Glutamatergic neuron (in vitro differentiated cells): ENCODE measurements around the gene ZNF562. TPM values are rescaled to one million over a fixed set of nuclear protein-coding genes. Genes with fewer than 3 reads are reported as not detected.

Source experiments
- DNase-seq: peaks from one replicate; pipeline ENCODE4 v3.0.0; 2022
- H3K27ac Mint-ChIP-seq: one replicate; pipeline ENCODE4 v1.8.0; 2020; ENCODE audit warnings: mild to moderate bottlenecking, mixed read lengths, inconsistent platforms; ENCODE audit not compliant: unreplicated experiment
- H3K27me3 Mint-ChIP-seq: one replicate; pipeline ENCODE4 v1.8.0; 2020; ENCODE audit warnings: mild to moderate bottlenecking, moderate library complexity, mixed read lengths, inconsistent platforms; ENCODE audit not compliant: unreplicated experiment
- H3K36me3 Mint-ChIP-seq: one replicate; pipeline ENCODE4 v1.8.0; 2020; ENCODE audit warnings: mild to moderate bottlenecking, mixed read lengths, inconsistent platforms; ENCODE audit not compliant: unreplicated experiment
- H3K4me1 Mint-ChIP-seq: one replicate; pipeline ENCODE4 v1.8.0; 2020; ENCODE audit warnings: mild to moderate bottlenecking, low read depth, mixed read lengths, inconsistent platforms; ENCODE audit not compliant: unreplicated experiment
- H3K4me3 Mint-ChIP-seq: one replicate; pipeline ENCODE4 v1.8.0; 2020; ENCODE audit warnings: mild to moderate bottlenecking, mixed read lengths, inconsistent platforms; ENCODE audit not compliant: unreplicated experiment
- H3K9me3 Mint-ChIP-seq: one replicate; pipeline ENCODE4 v1.8.0; 2020; ENCODE audit warnings: mild to moderate bottlenecking, moderate library complexity, mixed read lengths, inconsistent platforms; ENCODE audit not compliant: unreplicated experiment
- CTCF ChIP-seq: fragments of 200-600 bp; sonication (generic); IDR thresholded peaks from one replicate; pipeline ENCODE4 v1.5.0; 2021; ENCODE audit not compliant: partially characterized antibody, unreplicated experiment
- total RNA-seq: library from RNA; stranded (reverse); fragmentation: NEBNext Ultra II Directional; extraction: Animal tissue kit (Norgen Biotek cat#: 25700); gene quantifications from one replicate; pipeline ENCODE4 v1.2.1, GENCODE V29; 2021; ENCODE audit not compliant: unreplicated experiment

ZNF562 gene
- total RNA-seq, 1 donor from 2014 or later = 71.4 TPM

GRCh38 chr19:9673912-9674662, 813 bp downstream of the ZNF562 start:
- Mint-ChIP-seq H3K36me3 (peaks cover 30% of the 10 kb centered on the region), H3K27me3 (peaks cover 19% of the 10 kb centered on the region), H3K4me1 (peaks cover 8% of the 10 kb centered on the region), H3K27ac (peak overlapping the region; percentile 100), H3K4me3 (peak overlapping the region; percentile 91), H3K9me3 (peaks cover 37% of the 10 kb centered on the region)
- no peak for DNase-seq
- no peak for TF ChIP-seq CTCF

- H3K27ac Mint-ChIP-seq = peak overlapping the region; percentile 88
- peaks cover 40% of the 10 kb centered on the region for H3K9me3 Mint-ChIP-seq
- peaks cover 42% of the 10 kb centered on the region for H3K36me3 Mint-ChIP-seq
- H3K4me3 Mint-ChIP-seq = peak overlapping the region; percentile 93
- no peak for DNase-seq
- H3K4me1 Mint-ChIP-seq = peaks cover 8% of the 10 kb centered on the region
- no peak for TF ChIP-seq CTCF
- peaks cover 19% of the 10 kb centered on the region for H3K27me3 Mint-ChIP-seq
These were observed 2.0 kb downstream of the ZNF562 start for GRCh38 chr19:9672893-9673292.

GRCh38 chr19:9671655-9672054, 3.2 kb downstream of the ZNF562 start:
- H3K4me3 Mint-ChIP-seq = peak overlapping the region; percentile 93
- peaks cover 42% of the 10 kb centered on the region for H3K9me3 Mint-ChIP-seq
- H3K27ac Mint-ChIP-seq = peak overlapping the region; percentile 82
- no peak for TF ChIP-seq CTCF
- H3K36me3 Mint-ChIP-seq = peaks cover 51% of the 10 kb centered on the region
- no peak for DNase-seq
- H3K27me3 Mint-ChIP-seq = peaks cover 19% of the 10 kb centered on the region
- peaks cover 8% of the 10 kb centered on the region for H3K4me1 Mint-ChIP-seq

GRCh38 chr19:9668544-9668943, 6.4 kb downstream of the ZNF562 start:
- DNase-seq = no peak
- TF ChIP-seq CTCF = no peak
- Mint-ChIP-seq H3K9me3 (peaks cover 26% of the 10 kb centered on the region), H3K36me3 (peaks cover 46% of the 10 kb centered on the region), H3K27me3 (peaks cover 3% of the 10 kb centered on the region), H3K4me3 (no peak overlapping the region), H3K4me1 (peaks cover 8% of the 10 kb centered on the region), H3K27ac (no peak overlapping the region)

- DNase-seq = no peak
- no peak for TF ChIP-seq CTCF
- peaks cover 43% of the 10 kb centered on the region for H3K36me3 Mint-ChIP-seq
- H3K27ac Mint-ChIP-seq = no peak overlapping the region
- H3K27me3 Mint-ChIP-seq = peaks cover 2% of the 10 kb centered on the region
- H3K4me1 Mint-ChIP-seq = peaks cover 7% of the 10 kb centered on the region
- peaks cover 19% of the 10 kb centered on the region for H3K9me3 Mint-ChIP-seq
- no peak overlapping the region for H3K4me3 Mint-ChIP-seq
These were observed 7.0 kb downstream of the ZNF562 start for GRCh38 chr19:9667898-9668297.
